GM19351 (cell line): Measurements from ENCODE around the gene RBM15.

Experiments used
- ATAC-seq: cut with Tn5 transposase; IDR thresholded peaks from one replicate; pipeline ENCODE4 v1.9.1; 2021; ENCODE audit warnings: mild to moderate bottlenecking, moderate library complexity; ENCODE audit not compliant: unreplicated experiment

Gene RBM15

GRCh38 chr1:110347182-110347893, 8.2 kb downstream of the RBM15 start:
- ATAC-seq, result no peak

GRCh38 chr1:110348050-110348449, 8.9 kb downstream of the RBM15 start:
- no peak for ATAC-seq

- ATAC-seq, result no peak
Measured at GRCh38 chr1:110348771-110349170, 9.6 kb downstream of the RBM15 start.

GRCh38 chr1:110350360-110350759, 11.2 kb downstream of the RBM15 start:
- ATAC-seq, result no peak

GRCh38 chr1:110355321-110355720, 16.1 kb downstream of the RBM15 start:
- ATAC-seq, result no peak

- no peak for ATAC-seq
Measured at GRCh38 chr1:110356379-110356778, 17.2 kb downstream of the RBM15 start.

- no peak for ATAC-seq
Measured at GRCh38 chr1:110360431-110360830, 21.3 kb downstream of the RBM15 start.

GRCh38 chr1:110361856-110362255, 22.7 kb downstream of the RBM15 start:
- no peak for ATAC-seq

GRCh38 chr1:110364221-110364620, 25.0 kb downstream of the RBM15 start:
- no peak for ATAC-seq

GRCh38 chr1:110370827-110371226, 31.6 kb downstream of the RBM15 start:
- ATAC-seq, result no peak

- no peak for ATAC-seq
Measured at GRCh38 chr1:110375490-110375889, 36.3 kb downstream of the RBM15 start.

- ATAC-seq, result no peak
Measured at GRCh38 chr1:110380672-110381283, 41.6 kb downstream of the RBM15 start.

- no peak for ATAC-seq
Measured at GRCh38 chr1:110383251-110383990, 44.2 kb downstream of the RBM15 start.

GRCh38 chr1:110384581-110385321, 45.6 kb downstream of the RBM15 start:
- peak; percentile 77 for ATAC-seq

- no peak for ATAC-seq
Measured at GRCh38 chr1:110385369-110385768, 46.2 kb downstream of the RBM15 start.

- no peak for ATAC-seq
Measured at GRCh38 chr1:110387048-110387754, 48.0 kb downstream of the RBM15 start.

GRCh38 chr1:110390096-110390495, 50.9 kb downstream of the RBM15 start:
- ATAC-seq, result no peak

GRCh38 chr1:110390692-110391245, 51.6 kb downstream of the RBM15 start, which contains the start of gene SLC16A4:
SLC16A4 (minus strand) TSS chr1:110391026; CDS start chr1:110389323, 1,703 bp downstream.
- ATAC-seq, result no peak

GRCh38 chr1:110393286-110393685, 54.1 kb downstream of the RBM15 start:
- no peak for ATAC-seq
